T-helper 9 cell (primary cell): ENCODE data around the gene FTO.

Source experiments
- DNase-seq: peaks from one replicate; pipeline ENCODE4 v3.0.0-alpha.2; 2020

Gene FTO

DNA sequence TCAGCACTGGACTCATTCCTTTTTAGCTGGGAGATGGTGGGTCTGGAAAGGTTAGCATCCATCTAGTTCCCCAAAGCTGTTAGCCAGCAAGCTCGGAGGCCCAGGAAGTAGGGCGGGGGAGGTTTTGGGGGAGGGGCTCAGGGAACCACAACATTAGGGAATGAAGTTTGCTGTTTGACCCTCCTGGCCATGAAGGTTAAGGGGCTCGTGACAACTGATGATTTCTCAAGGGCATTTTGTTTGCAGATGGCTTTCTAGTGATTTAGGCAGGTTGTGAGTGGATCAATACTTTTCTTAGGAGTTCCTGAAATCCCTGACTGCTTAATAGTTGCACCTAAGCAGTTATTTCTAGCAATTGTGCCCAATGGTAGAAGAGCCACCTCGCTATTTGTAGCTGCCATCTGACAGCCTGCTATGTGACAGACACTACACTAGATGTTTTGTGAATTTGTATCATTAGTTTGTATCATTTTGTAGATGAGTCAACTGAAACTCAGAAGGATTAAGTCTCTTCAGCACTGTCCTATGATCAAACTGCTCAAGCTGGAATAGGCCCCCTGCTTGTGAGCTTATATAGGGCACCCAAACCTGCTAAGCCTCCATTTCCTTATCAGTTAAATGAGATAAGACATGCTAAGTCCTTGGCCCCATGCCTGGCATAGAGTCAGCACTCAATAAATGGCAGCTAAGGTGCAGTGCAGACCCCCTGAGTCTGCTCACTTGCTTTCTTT is 436.3 kb downstream of the FTO start:
- no peak for DNase-seq

GRCh38 chr16:54140788-54141136 is 436.8 kb downstream of the FTO start:
- DNase-seq, result no peak

- DNase-seq, result no peak
Observed at GRCh38 chr16:54142787-54143186, 438.8 kb downstream of the FTO start.

- no peak for DNase-seq
Observed at GRCh38 chr16:54143410-54143809, 439.5 kb downstream of the FTO start.

DNA sequence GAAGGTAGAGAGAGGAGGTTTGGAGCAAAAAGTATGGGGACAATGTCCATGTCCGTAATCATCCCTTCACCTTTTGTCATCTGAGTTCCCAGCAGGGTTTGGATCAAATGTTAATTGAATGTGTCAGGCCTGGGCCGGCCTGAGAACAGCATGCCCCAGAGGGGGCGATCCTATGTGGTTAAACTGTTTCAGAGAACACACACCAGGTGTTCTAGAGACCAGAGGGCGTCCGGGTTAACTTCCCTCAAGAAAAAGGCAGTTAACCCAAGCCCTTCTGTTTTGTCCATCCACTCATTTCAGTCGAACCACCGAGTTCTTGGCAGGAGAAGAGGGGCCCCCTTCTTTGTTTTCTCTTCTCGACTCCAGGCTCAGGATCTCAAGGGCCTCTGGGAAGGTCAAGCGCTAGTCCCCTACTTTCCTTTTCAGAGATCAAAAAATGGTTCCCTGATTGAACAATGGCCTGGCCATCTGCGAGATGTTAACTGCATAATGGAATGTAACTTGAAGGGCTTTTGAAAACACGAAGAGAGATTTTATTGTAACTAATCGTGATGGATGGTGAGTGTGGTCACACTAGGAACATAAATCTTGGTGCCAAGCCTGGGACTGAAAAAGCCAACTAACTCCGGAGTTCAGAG is 440.1 kb downstream of the FTO start:
- no peak for DNase-seq

DNA sequence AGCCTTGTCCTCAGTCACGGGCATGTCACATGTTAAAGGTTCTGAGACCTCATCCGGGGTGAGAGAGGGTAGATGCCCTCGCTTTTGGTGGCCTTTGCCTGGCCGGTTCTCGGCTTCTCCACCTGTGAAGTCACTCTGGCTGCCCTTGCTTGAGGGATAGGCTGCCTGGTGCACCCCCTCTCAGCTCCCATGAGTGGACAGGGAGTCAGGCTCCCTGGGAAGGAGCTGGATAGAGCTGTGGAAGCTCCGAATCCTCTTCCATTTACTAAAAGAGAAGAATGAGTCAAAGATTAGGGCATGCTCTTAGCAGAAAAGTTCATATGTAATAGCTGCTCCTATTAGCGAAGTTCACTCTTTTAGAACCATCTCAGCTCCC is 440.6 kb downstream of the FTO start:
- DNase-seq, result no peak

- no peak for DNase-seq
Observed at GRCh38 chr16:54145881-54146280, 441.9 kb downstream of the FTO start.

DNA sequence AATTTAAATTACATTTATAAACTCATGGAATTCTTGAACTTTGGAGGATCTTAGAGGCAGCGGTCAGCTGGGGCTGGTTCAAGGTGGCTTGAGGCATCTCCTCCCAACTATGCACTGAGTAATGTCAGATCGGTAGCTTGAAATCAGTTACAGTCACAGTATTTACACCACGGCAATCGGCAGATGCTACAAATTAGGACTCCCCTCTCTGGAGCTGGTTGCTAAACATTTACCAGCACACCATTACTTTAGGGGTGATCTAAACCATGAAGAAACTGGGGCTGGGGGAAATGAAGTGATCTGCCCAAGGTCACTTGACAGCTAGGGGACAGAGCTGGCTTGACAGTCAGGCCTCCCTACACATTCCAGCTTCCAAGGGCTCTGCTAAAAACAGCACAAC is 445.0 kb downstream of the FTO start:
- DNase-seq, result no peak

DNA sequence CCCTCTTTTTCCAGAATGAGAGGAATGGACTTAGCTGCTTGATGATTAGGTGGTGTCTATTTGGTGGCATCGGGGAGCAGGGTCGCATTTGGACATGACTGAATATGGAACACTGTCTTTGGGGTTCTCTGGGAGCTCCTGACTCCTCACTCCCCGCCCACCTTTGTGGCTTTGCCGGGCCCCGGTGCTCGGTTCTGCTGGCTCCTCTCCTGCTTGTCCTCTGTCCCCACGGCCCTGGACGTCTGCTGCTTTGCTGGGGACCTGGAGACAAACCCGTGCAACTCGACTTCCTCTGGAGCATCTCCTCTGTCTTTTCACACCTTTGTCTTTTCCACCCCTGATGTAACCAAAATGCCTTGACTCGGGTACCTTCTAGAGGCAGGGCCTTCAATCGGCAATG is 446.9 kb downstream of the FTO start:
- DNase-seq, result no peak

DNA sequence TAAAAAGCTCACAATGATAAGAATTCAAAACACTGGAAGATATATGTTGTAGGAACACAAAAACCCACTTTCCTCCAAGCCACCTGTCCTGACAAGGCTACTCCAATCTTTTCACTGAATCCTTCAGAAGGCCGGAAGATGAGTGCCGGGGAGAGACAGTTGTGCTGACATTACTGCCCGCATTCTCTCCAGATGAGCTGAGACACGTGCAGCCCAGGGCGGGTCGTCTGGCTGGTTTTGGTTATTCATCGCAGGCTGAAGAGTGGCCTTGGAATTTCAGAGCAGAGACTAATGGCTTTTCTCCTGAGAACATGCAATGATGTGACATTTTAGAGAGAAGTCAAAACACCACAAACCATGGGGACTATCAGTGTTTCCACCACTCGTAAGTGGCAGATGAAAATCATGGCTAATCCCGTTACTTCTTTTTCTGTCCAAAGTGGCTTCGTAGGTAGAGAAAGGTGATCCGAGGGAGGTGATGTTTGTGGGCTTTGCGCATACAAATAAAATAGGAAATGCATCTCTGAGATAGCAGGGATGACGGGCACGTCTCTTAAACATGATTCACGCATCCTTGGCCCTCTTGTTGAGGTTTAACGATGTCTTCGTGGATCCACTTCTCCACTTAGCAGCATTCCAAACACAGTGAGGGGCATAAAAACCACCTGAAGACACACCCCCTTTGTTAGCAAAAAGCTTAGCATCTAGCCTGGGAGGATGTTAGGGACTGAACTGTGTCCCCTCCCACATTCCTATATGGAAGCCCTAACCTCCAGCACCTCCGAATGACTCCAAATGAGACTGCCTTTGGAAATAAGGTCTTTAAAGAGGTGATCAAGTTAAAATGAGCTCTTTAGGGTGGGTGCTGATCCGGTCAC is 448.6 kb downstream of the FTO start:
- DNase-seq, result no peak

- no peak for DNase-seq
Observed at GRCh38 chr16:54153240-54153934, 449.4 kb downstream of the FTO start.

DNA sequence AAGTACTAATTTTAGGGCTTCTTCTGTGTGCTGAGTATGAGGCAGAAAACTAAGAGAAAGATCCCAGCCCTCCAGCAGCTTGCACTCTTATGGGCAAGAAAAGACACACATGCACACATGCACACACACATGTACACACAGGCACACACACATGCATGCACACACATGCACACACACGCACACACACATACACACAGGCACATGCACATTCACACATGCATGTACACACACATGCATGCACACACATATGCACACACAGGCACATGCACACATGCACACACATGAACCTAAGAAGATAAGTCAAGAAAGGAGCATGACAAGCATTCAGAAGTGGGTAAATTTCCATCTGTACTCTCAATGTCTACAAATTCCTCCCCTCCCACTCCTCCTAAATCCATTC is 452.4 kb downstream of the FTO start:
- no peak for DNase-seq

- no peak for DNase-seq
Observed at GRCh38 chr16:54158986-54159385, 455.0 kb downstream of the FTO start.

GRCh38 chr16:54159490-54160080 is 455.6 kb downstream of the FTO start:
- DNase-seq, result no peak

GRCh38 chr16:54160252-54160860 is 456.4 kb downstream of the FTO start:
- DNase-seq, result no peak

GRCh38 chr16:54160939-54161897 is 457.3 kb downstream of the FTO start:
- DNase-seq, result no peak

GRCh38 chr16:54163197-54163843 is 459.4 kb downstream of the FTO start:
- DNase-seq, result no peak

- no peak for DNase-seq
Observed at GRCh38 chr16:54164789-54165173, 460.8 kb downstream of the FTO start.

GRCh38 chr16:54165174-54165911 is 461.4 kb downstream of the FTO start:
- no peak for DNase-seq
